BE2C (cell line): ENCODE results near the gene PLEKHF1.
"Not testable (repeated sequence)": the region's sequence is repeated elsewhere in the genome, so short reads cannot be mapped to it uniquely, and the experiment has no call there.

Experiments used
- DNase-seq: peaks from one replicate; pipeline ENCODE4 v3.0.0-alpha.2; 2020
- H3K27me3 ChIP-seq: fragments of 250-450 bp; sonication (Bioruptor Pico); 2 replicates; pipeline ENCODE4 v1.5.1; 2020; ENCODE audit warnings: mild to moderate bottlenecking
- H3K36me3 ChIP-seq: fragments of 250-450 bp; sonication (Bioruptor Pico); 2 replicates; pipeline ENCODE4 v1.5.1; 2020; ENCODE audit warnings: mild to moderate bottlenecking
- H3K4me1 ChIP-seq: fragments of 250-450 bp; sonication (Bioruptor Pico); 2 replicates; pipeline ENCODE4 v1.5.1; 2020
- H3K4me3 ChIP-seq: 2 replicates; pipeline ENCODE4 v1.5.1; 2011; ENCODE audit warnings: low read depth, low read length
- H3K9me3 ChIP-seq: fragments of 250-450 bp; sonication (Bioruptor Pico); 2 replicates; pipeline ENCODE4 v1.5.1; 2020
- CTCF ChIP-seq: IDR thresholded peaks from 2 replicates; pipeline ENCODE4 v1.5.1; 2012; ENCODE audit warnings: mild to moderate bottlenecking, low read depth, low read length

Gene PLEKHF1

GRCh38 chr19:29625186-29625651 is 40.0 kb upstream of the PLEKHF1 start:
- Histone ChIP-seq H3K27me3 (peaks cover 7% of the 10 kb centered on the region), H3K4me1 (no peaks in the 10 kb centered on the region), H3K9me3 (no peaks in the 10 kb centered on the region), H3K4me3 (no peak overlapping the region), H3K36me3 (no peaks in the 10 kb centered on the region)
- no peak for DNase-seq
- TF ChIP-seq CTCF: no peak

DNA sequence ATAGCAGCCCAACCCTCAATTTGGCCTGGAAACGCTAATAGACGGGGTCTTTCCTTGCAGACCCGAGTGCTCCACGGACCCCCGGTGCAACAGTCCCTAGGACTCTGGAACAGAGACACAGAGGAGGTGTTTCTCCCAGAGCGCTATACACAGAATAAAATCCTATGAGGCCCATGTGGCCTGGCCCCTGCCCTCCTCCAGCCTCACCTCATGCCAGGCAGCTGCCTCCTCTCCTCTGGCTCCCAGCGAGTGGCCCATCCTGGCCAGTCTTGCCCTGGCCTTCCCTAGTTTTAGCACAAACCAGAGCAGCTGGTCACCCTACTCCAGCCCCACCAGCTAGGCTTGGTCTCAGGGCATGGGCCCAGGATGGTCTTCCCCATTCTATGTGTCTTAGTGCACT is 38.9 kb upstream of the PLEKHF1 start:
- TF ChIP-seq CTCF: no peak
- H3K27me3 ChIP-seq: no peaks in the 10 kb centered on the region; the same call in 1 of the 2 replicates
- no peak for DNase-seq
- no peaks in the 10 kb centered on the region for H3K36me3 ChIP-seq
- H3K4me1 ChIP-seq: no peaks in the 10 kb centered on the region
- no peak overlapping the region for H3K4me3 ChIP-seq
- no peaks in the 10 kb centered on the region for H3K9me3 ChIP-seq

DNA sequence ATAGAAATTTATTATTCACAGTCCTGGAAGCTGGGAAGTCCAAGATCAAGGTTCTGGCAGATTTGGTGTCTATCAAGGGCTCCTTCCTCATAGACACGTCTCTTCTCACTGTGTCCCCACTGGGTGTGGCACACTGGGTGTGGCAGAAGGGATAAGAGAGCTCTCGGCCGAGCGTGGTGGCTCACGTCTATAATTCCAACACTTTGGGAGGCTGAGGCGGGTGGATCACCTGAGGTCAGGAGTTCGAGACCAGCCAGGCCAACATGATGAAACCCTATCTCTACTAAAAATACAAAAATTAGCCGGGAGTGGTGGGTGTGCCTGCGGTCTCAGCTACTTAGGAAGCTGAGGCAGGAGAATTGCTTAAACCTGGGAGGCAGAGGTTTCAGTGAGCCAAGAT is 38.4 kb upstream of the PLEKHF1 start:
- H3K9me3 ChIP-seq, DNase-seq, H3K27me3 ChIP-seq, H3K4me3 ChIP-seq, H3K4me1 ChIP-seq, H3K36me3 ChIP-seq: not testable (repeated sequence)

- Histone ChIP-seq H3K9me3 (no peaks in the 10 kb centered on the region), H3K4me3 (no peak overlapping the region), H3K27me3 (no peaks in the 10 kb centered on the region; the same call in 1 of the 2 replicates), H3K36me3 (no peaks in the 10 kb centered on the region), H3K4me1 (no peaks in the 10 kb centered on the region)
- no peak for DNase-seq
- TF ChIP-seq CTCF: no peak
These were observed 36.4 kb upstream of the PLEKHF1 start for GRCh38 chr19:29628661-29629385.

- H3K4me3 ChIP-seq: no peak overlapping the region
- H3K4me1 ChIP-seq: no peaks in the 10 kb centered on the region
- no peaks in the 10 kb centered on the region for H3K36me3 ChIP-seq
- no peak for TF ChIP-seq CTCF
- no peaks in the 10 kb centered on the region for H3K9me3 ChIP-seq
- no peak for DNase-seq
- no peaks in the 10 kb centered on the region; the same call in 1 of the 2 replicates for H3K27me3 ChIP-seq
These were observed 35.3 kb upstream of the PLEKHF1 start for GRCh38 chr19:29629836-29630534.

DNA sequence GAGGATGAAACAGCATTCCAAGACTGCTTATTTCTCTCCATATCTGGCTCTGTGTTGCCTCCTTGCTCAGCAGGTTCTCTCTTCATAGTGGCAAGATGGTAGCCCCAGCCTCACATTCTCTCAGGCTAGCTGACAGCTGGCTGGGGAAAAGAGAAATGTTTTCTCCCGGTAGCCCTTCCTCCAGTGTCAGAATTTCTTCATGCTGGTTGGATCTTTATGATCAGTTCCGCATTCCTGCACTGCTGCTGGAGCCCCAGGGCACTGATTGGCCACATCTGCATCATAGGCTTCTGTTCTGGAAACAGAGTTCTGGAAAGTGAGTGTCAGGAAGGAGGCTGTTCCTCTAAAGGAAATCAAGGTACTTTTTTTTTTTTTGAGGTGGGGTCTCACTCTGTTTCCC is 34.6 kb upstream of the PLEKHF1 start:
- Histone ChIP-seq H3K27me3 (no peaks in the 10 kb centered on the region; the same call in 1 of the 2 replicates), H3K4me3 (no peak overlapping the region), H3K36me3 (no peaks in the 10 kb centered on the region), H3K4me1 (no peaks in the 10 kb centered on the region), H3K9me3 (no peaks in the 10 kb centered on the region)
- TF ChIP-seq CTCF: no peak
- no peak for DNase-seq
